Kidney capillary endothelial cell (primary cell): ENCODE measurements around the gene ERC2.

Experiments used
- DNase-seq: peaks from one replicate; pipeline ENCODE4 v3.0.0-alpha.2; 2018; ENCODE audit warnings: low spot score

ERC2 gene

GRCh38 chr3:55711646-55712045, 756.6 kb downstream of the ERC2 start:
- no peak for DNase-seq

DNA sequence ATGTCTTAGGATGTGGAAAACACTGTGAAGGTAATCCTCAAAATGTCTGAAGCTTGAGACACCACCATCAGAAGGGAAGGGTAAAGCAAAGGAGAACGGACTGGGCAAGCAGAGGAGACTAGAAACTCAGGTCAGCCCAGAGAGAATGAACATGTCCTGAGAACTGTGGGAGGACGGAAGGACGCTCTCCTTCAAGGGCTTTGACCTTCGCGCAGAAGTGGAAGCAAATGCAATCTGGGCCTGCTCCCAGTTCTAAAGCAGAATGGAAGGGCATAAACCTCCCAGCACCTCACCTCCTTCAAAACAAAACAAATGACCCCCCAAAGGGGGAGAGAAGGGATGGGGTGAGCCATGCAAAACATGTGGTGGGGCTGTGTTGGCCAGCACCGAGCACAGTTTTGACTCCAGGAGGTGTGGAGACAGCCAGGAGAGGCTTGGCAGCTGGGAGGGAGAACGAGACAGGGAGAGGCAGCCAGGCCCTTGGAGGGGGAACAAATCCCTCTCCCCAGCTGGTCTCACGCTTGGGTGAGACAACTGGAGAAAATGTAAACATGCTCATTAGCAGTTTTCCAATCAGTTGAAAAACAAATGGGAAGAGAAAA, 758.8 kb downstream of the ERC2 start:
- DNase-seq, result no peak

GRCh38 chr3:55708921-55709320, 759.3 kb downstream of the ERC2 start:
- DNase-seq, result no peak

- DNase-seq, result no peak
Measured at GRCh38 chr3:55708242-55708641, 760.0 kb downstream of the ERC2 start.

DNA sequence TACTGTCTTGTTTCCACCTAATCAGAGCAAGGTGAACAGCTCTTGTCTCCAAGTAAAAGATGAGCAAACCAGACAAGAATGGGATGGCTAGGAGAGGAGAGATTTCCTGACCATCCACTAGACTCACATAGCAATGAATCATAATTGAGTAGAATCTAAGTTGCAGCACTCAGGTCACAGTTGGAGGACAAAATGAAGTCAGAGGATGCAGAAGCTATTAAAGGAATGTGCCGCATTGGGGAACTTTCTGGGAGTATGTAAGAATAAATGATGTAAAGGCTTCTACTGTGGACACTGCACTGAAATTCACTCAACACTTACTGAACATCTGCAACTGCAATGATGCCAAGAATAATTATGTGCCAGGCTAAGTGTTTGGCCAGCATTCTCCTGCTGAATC, 763.7 kb downstream of the ERC2 start:
- DNase-seq, result no peak

DNA sequence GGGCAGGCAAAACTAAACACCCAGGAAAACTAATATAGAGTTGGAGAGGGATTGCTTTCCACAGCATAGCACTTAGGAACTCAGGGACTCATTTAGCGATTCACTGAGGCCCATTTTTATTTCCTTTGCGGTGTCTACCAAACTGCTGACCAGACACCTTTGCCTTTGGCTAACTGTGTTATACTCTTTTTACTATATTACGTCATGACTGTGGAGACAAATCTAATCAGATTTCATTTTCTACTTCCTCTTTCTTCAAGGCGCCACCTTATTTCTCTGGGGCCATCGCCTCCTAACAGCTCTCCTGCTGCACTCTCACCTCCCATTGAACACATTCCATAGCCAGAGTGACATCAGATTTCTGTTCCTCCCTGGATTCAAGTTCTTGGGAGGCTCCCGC, 765.4 kb downstream of the ERC2 start:
- DNase-seq, result no peak

DNA sequence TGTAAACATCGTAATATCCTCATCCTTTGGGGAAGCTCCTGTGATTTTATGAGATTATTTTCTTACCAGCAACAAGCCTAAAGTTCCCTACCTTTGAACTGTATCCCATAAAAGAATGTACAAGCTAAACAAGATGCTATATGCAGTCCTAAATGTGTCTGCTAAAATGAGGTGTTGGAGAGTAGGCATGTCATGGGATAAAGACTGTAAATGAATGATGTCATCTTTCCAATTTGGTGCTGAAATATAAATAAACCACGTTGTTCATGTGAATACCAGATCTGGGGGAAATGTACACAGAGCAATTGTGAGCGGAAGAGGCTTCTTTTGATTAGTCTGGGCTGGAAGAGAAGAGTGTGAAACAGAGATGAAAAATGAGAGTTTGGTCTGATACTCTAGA, 766.3 kb downstream of the ERC2 start:
- DNase-seq, result no peak

DNA sequence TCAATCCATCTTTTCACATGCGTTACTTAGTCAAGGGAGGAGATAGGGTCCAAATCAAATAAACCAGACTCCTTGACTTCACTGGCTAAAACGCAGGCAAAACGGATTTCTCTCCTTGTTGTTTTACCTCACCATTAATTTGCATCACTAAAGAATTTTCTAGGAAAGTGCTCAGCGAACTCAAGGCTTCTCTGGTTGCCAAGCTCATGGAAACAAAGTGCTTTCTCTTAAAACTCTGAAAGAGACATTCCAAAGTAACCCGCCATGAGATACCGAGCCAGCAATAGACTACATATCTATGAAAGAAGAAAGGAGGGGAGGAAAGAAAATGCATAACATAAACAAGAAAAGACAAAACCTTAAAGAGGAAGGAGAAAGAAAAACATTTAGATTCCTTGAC, 769.4 kb downstream of the ERC2 start:
- no peak for DNase-seq

DNA sequence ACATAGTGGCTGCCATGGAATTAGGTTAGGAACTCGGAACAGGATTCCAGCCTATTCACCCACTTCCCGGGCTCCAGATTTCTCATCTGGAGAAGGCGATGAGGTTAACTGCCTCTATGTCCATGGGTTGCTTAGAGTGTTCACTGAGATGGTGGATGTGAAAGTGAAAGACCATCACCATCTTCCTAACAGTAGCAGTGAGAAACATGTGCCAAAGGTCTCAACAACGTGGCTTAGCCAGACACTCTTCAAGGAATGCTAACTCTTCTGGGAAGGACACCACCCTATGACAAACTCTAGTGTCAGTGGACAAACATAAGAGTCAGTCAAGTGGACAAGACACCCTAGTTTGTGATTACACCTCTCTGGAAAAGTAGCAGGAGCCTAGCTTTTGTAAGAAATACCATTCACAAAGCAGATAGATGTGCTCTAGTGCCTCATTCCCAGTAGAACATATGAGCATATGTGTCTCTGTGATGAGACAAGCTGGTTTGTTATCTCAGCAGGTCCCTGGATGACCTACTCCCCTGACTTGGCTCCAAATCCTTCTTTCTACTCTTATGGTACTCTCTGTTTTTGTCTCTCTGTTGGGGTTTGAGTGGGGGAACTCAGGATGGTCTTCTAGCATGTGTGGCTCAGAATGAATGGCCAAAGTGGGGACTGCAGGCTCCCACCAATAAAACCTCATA, 770.9 kb downstream of the ERC2 start:
- DNase-seq, result no peak

DNA sequence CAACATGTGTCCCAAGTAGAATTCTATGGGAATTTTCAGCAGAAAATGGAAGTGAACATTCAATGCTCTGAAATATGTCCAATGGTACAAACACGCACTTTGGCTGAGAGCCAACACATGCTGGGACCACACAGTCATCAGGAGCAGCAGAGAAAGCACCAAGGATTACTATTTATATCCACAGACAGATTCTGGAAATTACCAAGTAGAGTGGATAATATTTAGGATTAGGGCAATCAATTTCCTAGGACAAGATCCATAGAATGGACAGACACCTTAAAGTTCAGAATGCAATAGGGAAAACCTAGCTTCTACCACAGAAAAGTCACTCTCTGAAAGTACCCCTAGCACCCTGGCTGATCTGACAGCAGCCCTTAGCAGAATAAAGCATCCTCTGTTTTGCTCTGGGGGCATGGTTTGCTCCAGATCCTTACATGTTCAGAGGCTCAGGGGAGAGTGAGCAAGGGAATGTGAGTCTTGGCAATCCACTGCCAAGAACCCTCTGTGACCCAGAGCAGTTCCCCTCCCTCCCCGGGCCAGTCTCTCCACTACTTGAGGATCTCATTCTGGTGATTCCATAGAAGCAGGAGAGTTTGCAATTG, 775.2 kb downstream of the ERC2 start:
- no peak for DNase-seq

GRCh38 chr3:55692295-55692956, 775.8 kb downstream of the ERC2 start:
- DNase-seq, result no peak

DNA sequence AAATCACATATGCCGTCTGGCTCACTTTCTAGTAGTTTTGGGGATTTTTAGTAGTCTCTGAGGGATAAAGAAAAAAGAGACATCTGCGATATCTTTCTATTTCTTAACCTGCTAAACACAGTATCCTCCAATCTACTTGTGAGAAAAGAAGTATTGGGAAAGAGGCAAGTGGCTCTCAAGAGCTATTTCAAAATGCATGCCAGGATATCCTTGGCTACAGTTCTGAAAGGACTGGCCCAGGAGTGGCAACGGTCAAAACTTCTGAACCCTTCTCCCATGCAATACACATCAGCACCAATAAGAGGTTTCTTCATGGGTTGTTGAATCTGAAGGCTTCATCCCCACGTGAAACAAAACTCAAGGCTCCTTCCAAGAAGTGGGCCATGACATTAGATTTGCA, 777.1 kb downstream of the ERC2 start:
- DNase-seq, result no peak

- DNase-seq, result no peak
Measured at GRCh38 chr3:55690726-55691125, 777.5 kb downstream of the ERC2 start.

- no peak for DNase-seq
Measured at GRCh38 chr3:55690177-55690576, 778.1 kb downstream of the ERC2 start.

GRCh38 chr3:55688154-55688553, 780.1 kb downstream of the ERC2 start:
- DNase-seq, result no peak

GRCh38 chr3:55687526-55687925, 780.7 kb downstream of the ERC2 start:
- DNase-seq, result no peak

DNA sequence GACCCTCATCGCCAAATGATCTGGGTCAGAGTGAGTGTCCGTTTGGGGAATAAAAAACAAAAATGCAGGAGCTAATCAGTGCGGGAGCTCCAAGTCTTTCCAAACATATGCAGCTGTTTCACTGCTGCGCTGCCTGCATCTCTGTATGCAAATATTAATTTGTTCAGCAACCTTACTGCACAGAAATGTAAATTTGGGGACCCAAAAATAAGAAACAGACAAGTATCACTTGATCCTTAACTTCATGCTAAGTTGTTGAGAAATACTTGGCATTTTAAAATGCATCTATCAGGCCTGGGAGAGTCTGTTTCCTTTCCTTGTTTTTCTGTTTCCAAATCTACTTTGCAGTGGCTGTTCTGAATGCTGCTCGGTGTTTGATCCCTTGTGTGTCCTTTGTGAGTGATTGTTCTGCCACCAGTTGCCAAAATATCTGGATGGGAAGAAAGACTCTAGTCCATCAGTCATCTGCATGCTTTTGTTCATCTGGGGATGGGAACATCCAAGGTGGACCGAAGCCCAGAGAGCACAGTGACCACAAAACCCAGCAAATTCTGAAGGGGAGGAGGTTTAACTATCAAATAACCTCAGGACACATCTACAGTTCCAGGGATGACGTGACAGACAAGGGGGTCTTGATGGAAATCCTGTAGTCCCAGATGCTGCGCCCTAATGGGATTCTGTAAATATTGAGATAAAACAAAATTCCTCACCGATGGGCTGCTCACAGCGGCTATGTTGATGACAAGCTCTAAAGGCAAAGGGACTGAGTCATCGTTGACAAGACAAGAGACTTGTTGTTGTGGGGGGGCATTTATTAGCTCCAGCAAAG, 781.6 kb downstream of the ERC2 start:
- no peak for DNase-seq

DNA sequence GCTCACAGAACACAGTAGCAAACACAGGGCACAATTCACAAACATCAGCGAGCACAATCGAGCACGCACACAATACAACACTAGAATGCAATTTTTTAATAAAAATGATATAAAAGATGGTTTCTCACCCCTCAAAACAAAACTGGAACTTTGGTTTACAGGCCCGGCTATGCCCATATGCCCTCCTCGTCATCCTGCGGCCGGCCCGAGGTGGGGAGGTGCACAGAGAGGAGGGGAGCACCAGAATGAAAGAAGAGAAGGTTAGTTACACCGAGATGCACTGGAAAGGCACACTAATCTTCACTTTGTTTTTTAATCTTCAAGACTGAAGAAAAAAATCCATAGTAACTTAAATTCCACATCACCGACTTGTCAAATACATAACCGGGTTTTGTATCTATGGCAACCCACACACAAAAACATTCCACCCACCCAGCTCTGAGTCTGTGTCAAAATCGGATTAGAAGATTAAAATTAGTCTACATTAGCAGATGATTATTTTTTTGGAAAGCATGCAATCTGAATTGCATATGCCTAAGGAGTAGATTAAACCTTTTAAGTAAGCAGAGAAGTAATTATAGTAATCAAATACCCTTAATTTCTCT, 784.5 kb downstream of the ERC2 start:
- no peak for DNase-seq

- DNase-seq, result no peak
Measured at GRCh38 chr3:55682461-55682860, 785.8 kb downstream of the ERC2 start.

DNA sequence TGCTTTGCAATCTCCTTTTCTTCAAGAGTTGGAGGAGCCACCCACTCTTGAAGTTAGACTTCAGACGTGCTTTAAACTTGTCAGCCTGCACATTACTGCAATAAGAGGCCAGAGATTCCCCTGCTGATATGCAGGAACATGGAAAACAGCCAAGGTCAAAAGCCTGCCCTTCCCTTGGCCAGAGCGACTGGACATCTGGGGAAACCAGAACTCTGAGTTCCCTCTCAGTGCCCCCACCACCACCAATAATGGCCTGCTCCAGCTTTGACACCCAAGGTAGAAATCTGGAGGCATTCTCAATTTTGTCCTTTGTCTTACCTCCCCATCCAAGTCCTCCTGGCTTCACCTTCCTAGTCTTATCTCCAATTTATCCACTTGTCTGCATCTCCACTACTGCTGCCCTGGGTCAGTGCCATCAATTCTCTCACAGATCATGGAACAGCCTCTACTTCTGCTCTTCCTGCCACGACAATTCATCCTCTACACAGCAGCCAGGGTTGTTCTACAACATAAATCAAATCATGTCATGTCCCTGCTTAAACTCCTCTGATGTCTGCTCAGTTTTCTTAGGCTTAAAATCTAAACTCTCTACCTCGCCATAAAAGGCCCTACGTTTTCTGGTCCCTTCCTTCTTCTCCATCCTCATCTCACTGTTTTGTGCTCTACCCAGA, 789.6 kb downstream of the ERC2 start:
- DNase-seq, result no peak

DNA sequence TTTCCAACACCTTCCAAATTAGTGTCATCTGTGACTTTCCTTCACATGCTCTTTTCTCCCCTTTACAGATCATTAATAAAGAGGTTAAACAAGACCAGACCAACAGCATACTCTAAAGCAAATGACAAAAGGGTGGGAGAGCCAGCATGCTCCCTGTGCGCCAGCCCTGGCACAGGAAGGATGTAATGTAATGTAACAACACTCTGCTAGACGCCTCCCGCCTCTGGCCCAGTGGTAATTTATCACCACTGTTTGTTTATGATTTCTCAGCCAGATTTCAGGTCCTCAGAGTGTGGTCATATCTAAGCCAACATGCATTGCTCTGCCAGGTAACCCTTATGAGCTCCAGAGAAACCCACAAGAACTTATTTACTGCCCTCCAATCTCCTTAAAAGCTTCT, 791.6 kb downstream of the ERC2 start:
- DNase-seq, result no peak
